GM23338 (cell line): ENCODE data around the gene NIPSNAP2. TPM values are rescaled to one million over a fixed set of nuclear protein-coding genes. Genes with fewer than 3 reads are reported as not detected.
A peak's percentile ranks its signal among the peaks of the same experiment; 100 is the strongest.

Experiments
- ATAC-seq: fragments of 200-7000 bp; cut with Tn5 transposase; 3 replicates; pipeline ENCODE4 v1.9.1; 2020
- DNase-seq: peaks from one replicate; pipeline ENCODE4 v3.0.0-alpha.2; 2015; ENCODE audit warnings: low spot score
- H2AFZ ChIP-seq: fragments of 200-600 bp; sonication (generic); 2 replicates; pipeline ENCODE4 v1.8.0; 2016; ENCODE audit warnings: antibody characterized with exemption, mild to moderate bottlenecking, moderate library complexity
- H3F3A ChIP-seq: fragments of 200-600 bp; sonication (generic); replicated peaks from 2 replicates; pipeline ENCODE4 v1.8.0; 2017; ENCODE audit warnings: antibody characterized with exemption, mixed run types, low read depth
- H3K27ac ChIP-seq: fragments of 200-600 bp; sonication (generic); 2 replicates; pipeline ENCODE4 v1.6.1; 2016; ENCODE audit warnings: low read depth
- H3K27me3 ChIP-seq: fragments of 200-600 bp; sonication (generic); 2 replicates; pipeline ENCODE4 v1.8.0; 2016; ENCODE audit warnings: mild to moderate bottlenecking, mixed run types, moderate library complexity; ENCODE audit not compliant: insufficient read depth
- H3K36me3 ChIP-seq: fragments of 200-600 bp; sonication (generic); 2 replicates; pipeline ENCODE4 v1.8.0; 2016; ENCODE audit warnings: mild to moderate bottlenecking; ENCODE audit not compliant: insufficient read depth
- H3K4me1 ChIP-seq: fragments of 200-600 bp; sonication (generic); 2 replicates; pipeline ENCODE4 v1.8.0; 2016; ENCODE audit warnings: mild to moderate bottlenecking, moderate library complexity; ENCODE audit not compliant: insufficient read depth
- H3K4me2 ChIP-seq: fragments of 200-600 bp; sonication (generic); 2 replicates; pipeline ENCODE4 v1.7.1; 2017; ENCODE audit warnings: mixed run types
- H3K4me3 ChIP-seq: fragments of 200-600 bp; sonication (generic); 2 replicates; pipeline ENCODE4 v1.6.1; 2016; ENCODE audit warnings: mixed run types
- H3K79me2 ChIP-seq: fragments of 200-600 bp; sonication (generic); replicated peaks from 2 replicates; pipeline ENCODE4 v1.8.0; 2017; ENCODE audit warnings: mild to moderate bottlenecking; ENCODE audit not compliant: insufficient read depth
- H3K9me2 ChIP-seq: fragments of 200-600 bp; sonication (generic); 2 replicates; pipeline ENCODE4 v1.8.0; 2017; ENCODE audit not compliant: insufficient read depth
- H4K20me1 ChIP-seq: fragments of 200-600 bp; sonication (generic); replicated peaks from 2 replicates; pipeline ENCODE4 v1.8.0; 2017; ENCODE audit warnings: mild to moderate bottlenecking; ENCODE audit not compliant: insufficient read depth
- H3K27ac Mint-ChIP-seq: 2 replicates; pipeline ENCODE4 v1.8.0; 2020; ENCODE audit warnings: inconsistent platforms, mild to moderate bottlenecking, moderate library complexity, mixed read lengths
- H3K27me3 Mint-ChIP-seq: 3 replicates; pipeline ENCODE4 v1.8.0; 2022; ENCODE audit warnings: low read depth, mild to moderate bottlenecking, moderate library complexity, mixed read lengths, inconsistent platforms; ENCODE audit not compliant: insufficient read depth, poor library complexity
- H3K36me3 Mint-ChIP-seq: 3 replicates; pipeline ENCODE4 v1.8.0; 2021; ENCODE audit warnings: low read depth, mild to moderate bottlenecking, inconsistent platforms, moderate library complexity, mixed read lengths
- H3K4me1 Mint-ChIP-seq: 3 replicates; pipeline ENCODE4 v1.8.0; 2020; ENCODE audit warnings: mild to moderate bottlenecking, inconsistent platforms, mixed read lengths
- H3K4me3 Mint-ChIP-seq: 3 replicates; pipeline ENCODE4 v1.8.0; 2021; ENCODE audit warnings: moderate library complexity, mild to moderate bottlenecking, inconsistent platforms, mixed read lengths
- H3K9me3 Mint-ChIP-seq: 3 replicates; pipeline ENCODE4 v1.8.0; 2020; ENCODE audit warnings: moderate library complexity, mild to moderate bottlenecking, inconsistent platforms, mixed read lengths
- CREB1 ChIP-seq: fragments of 250-450 bp; sonication (Bioruptor Pico); IDR thresholded peaks from 2 replicates; pipeline ENCODE4 v1.5.0; 2020; ENCODE audit warnings: low read depth, mild to moderate bottlenecking, moderate library complexity
- CTCF ChIP-seq, 2 experiments: fragments of 200-600 bp in 1 of 2; sonication (generic) in 1 of 2; conservative IDR thresholded peaks; 2 replicates each; pipeline versions ENCODE4 v1.5.1 to v1.6.1; 2016 to 2017; ENCODE audit warnings: antibody characterized with exemption in 2 of 2, low read depth in 2 of 2, mild to moderate bottlenecking in 2 of 2, moderate library complexity in 1 of 2
- ETS1 ChIP-seq: IDR thresholded peaks from 2 replicates; pipeline ENCODE4 v1.6.1; 2016; ENCODE audit warnings: antibody characterized with exemption
- EZH2 ChIP-seq: fragments of 200-600 bp; sonication (generic); IDR thresholded peaks from one replicate; pipeline ENCODE4 v1.8.0; 2017; ENCODE audit warnings: antibody characterized with exemption, mild to moderate bottlenecking, low read depth; ENCODE audit not compliant: unreplicated experiment
- EZH2phosphoT487 ChIP-seq: fragments of 200-600 bp; sonication (generic); IDR thresholded peaks from one replicate; pipeline ENCODE4 v1.8.1; 2018; ENCODE audit warnings: antibody characterized with exemption; ENCODE audit not compliant: unreplicated experiment
- JUNB ChIP-seq: IDR thresholded peaks from one replicate; pipeline ENCODE4 v1.6.1; 2016; ENCODE audit warnings: antibody characterized with exemption; ENCODE audit not compliant: unreplicated experiment
- POLR2AphosphoS5 ChIP-seq: IDR thresholded peaks from 2 replicates; pipeline ENCODE4 v1.6.1; 2016; ENCODE audit warnings: antibody characterized with exemption, low read depth
- REST ChIP-seq: IDR thresholded peaks from one replicate; pipeline ENCODE4 v1.6.1; 2018; ENCODE audit warnings: antibody characterized with exemption; ENCODE audit not compliant: unreplicated experiment
- STAT1 ChIP-seq: IDR thresholded peaks from one replicate; pipeline ENCODE4 v1.6.1; 2016; ENCODE audit warnings: antibody characterized with exemption; ENCODE audit not compliant: unreplicated experiment
- ZNF114 ChIP-seq: fragments of 250-450 bp; sonication (Bioruptor Pico); IDR thresholded peaks from 2 replicates; pipeline ENCODE4 v1.5.0; 2020; ENCODE audit warnings: mild to moderate bottlenecking, moderate library complexity
- ZNF331 ChIP-seq: fragments of 250-450 bp; sonication (Bioruptor Pico); IDR thresholded peaks from 2 replicates; pipeline ENCODE4 v1.5.0; 2020; ENCODE audit warnings: low read depth, mild to moderate bottlenecking, moderate library complexity
- polyA plus RNA-seq: library from polyadenylated mRNA; unstranded; fragments of >200 nt; fragmentation: Nextera tagmentation; extraction: Ambion mirVana; gene quantifications from 2 replicates; pipeline ENCODE4 v1.2.1, GENCODE V29; 2016
- total RNA-seq: library from RNA; depleted of rRNA; stranded (reverse); fragments of >200 nt; shearing (Covaris generic); gene quantifications from 2 replicates; pipeline ENCODE4 v1.2.3, GENCODE V29; 2014

Gene NIPSNAP2
- total and polyA plus RNA-seq, 2 experiments from 2014 or later, result 29.8 to 30.5 TPM

GRCh38 chr7:56019501-56019900 lies 55.1 kb downstream of the NIPSNAP2 start (continued):
- TF ChIP-seq REST (no peak), JUNB (no peak), POLR2AphosphoS5 (no peak), STAT1 (no peak), EZH2phosphoT487 (no peak), ZNF114 (CRISPR knock-in tag) (no peak)

GRCh38 chr7:56023500-56023899 lies 59.1 kb downstream of the NIPSNAP2 start:
- no peak overlapping the region for H3K4me2 ChIP-seq
- H4K20me1 ChIP-seq, result peaks cover 4% of the 10 kb centered on the region; the same call in 1 of the 2 replicates
- Mint-ChIP-seq H3K4me1 (no peaks in the 10 kb centered on the region), H3K27me3 (peaks cover 5% of the 10 kb centered on the region), H3K4me3 (no peak overlapping the region), H3K9me3 (no peaks in the 10 kb centered on the region), H3K27ac (no peak overlapping the region), H3K36me3 (peaks cover 73% of the 10 kb centered on the region)
- H3K79me2 ChIP-seq, result peaks cover 33% of the 10 kb centered on the region
- H3K27ac ChIP-seq, result no peak overlapping the region
- H3K4me3 ChIP-seq, result no peak overlapping the region
- no peaks in the 10 kb centered on the region for H3F3A ChIP-seq
- TF ChIP-seq ZNF114 (CRISPR knock-in tag) (no peak), CTCF (conservative IDR thresholded peaks at IDR 0.05; ENCODE audit: low read depth in 2 of 2) (no peak)
- DNase-seq, result no peak
- H3K9me2 ChIP-seq, result no peaks in the 10 kb centered on the region
- ATAC-seq, result no peak
- H3K4me1 ChIP-seq, result no peaks in the 10 kb centered on the region
- H3K36me3 ChIP-seq, result peaks cover 14% of the 10 kb centered on the region; the same call in 1 of the 2 replicates
- H3K27me3 ChIP-seq, result no peaks in the 10 kb centered on the region
- H2AFZ ChIP-seq, result no peak overlapping the region

GRCh38 chr7:56026538-56026937 lies 62.2 kb downstream of the NIPSNAP2 start:
- peaks cover 14% of the 10 kb centered on the region; the same call in 1 of the 2 replicates for H3K36me3 ChIP-seq
- no peaks in the 10 kb centered on the region for H3F3A ChIP-seq
- peaks cover 3% of the 10 kb centered on the region for H3K27me3 Mint-ChIP-seq
- no peak for DNase-seq
- H3K4me3 ChIP-seq, result no peak overlapping the region
- peaks cover 76% of the 10 kb centered on the region for H3K36me3 Mint-ChIP-seq
- H3K27ac ChIP-seq, result no peak overlapping the region
- ATAC-seq, result no peak
- no peaks in the 10 kb centered on the region; the same call in 1 of the 2 replicates for H3K4me1 ChIP-seq
- H3K9me3 Mint-ChIP-seq, result no peaks in the 10 kb centered on the region
- no peak overlapping the region for H2AFZ ChIP-seq
- H3K79me2 ChIP-seq, result peaks cover 57% of the 10 kb centered on the region
- no peak overlapping the region for H3K4me2 ChIP-seq
- H4K20me1 ChIP-seq, result peaks cover 8% of the 10 kb centered on the region; the same call in 1 of the 2 replicates
- H3K4me1 Mint-ChIP-seq, result peaks cover 2% of the 10 kb centered on the region; the same call in 2 of the 3 replicates
- H3K27ac Mint-ChIP-seq, result peak overlapping the region; percentile 54; the same call in 1 of the 2 replicates
- no peaks in the 10 kb centered on the region for H3K9me2 ChIP-seq
- H3K4me3 Mint-ChIP-seq, result no peak overlapping the region
- H3K27me3 ChIP-seq, result no peaks in the 10 kb centered on the region
- TF ChIP-seq ZNF114 (CRISPR knock-in tag) (no peak), CREB1 (no peak), JUNB (no peak), REST (no peak), POLR2AphosphoS5 (no peak), ETS1 (no peak), ZNF331 (CRISPR knock-in tag) (no peak), EZH2 (no peak)
